Lower leg skin (tissue), 4 donors: ENCODE results near the gene KCTD15. TPM values are rescaled to one million over a fixed set of nuclear protein-coding genes. Genes with fewer than 3 reads are reported as not detected.

Source experiments
- DNase-seq, 2 donors: peaks; one replicate each; pipeline ENCODE4 v3.0.0-alpha.2; 2019; ENCODE audit warnings: low spot score in 2 of 2
- H3K4me3 ChIP-seq: fragments of 200-600 bp; sonication (generic); 2 replicates; pipeline ENCODE4 v1.5.1; 2017; ENCODE audit warnings: mild to moderate bottlenecking, low read depth; ENCODE audit not compliant: poor library complexity, severe bottlenecking
- CTCF ChIP-seq, 3 donors: fragments of 450-650 bp; IDR thresholded peaks; one replicate each; pipeline ENCODE4 v1.5.1; 2016; ENCODE audit warnings: antibody characterized with exemption in 3 of 3, mild to moderate bottlenecking in 3 of 3, moderate library complexity in 2 of 3
- POLR2A ChIP-seq, 2 donors: fragments of 450-650 bp; IDR thresholded peaks; one replicate each; pipeline ENCODE4 v1.6.1; 2016 to 2017; ENCODE audit warnings: antibody characterized with exemption in 2 of 2, mild to moderate bottlenecking in 1 of 2, moderate library complexity in 1 of 2
- WGBS, 2 donors: methylation state at CpG; one replicate each; pipeline ENCODE4 v1.1.5; 2018; 5-methylcytosine and 5-hydroxymethylcytosine counted together
- intact Hi-C: fragments of 100-400 bp; cut with DNase I; formaldehyde crosslinking; loops from one replicate; pipeline ENCODE4 v1.15.0; 2023; ENCODE audit warnings: low total_unique reads
- total RNA-seq, 4 donors: library from RNA; depleted of rRNA; stranded (reverse); fragments of >200 nt; gene quantifications; one replicate each; pipeline ENCODE4 v1.1.0, GENCODE V29; 2016

The KCTD15 gene
- total RNA-seq, 4 donors from 2014 or later: 140 to 190 (median 164) TPM

- 53 to 67% methylated on average over 5 to 6 of the region's 6 CpGs for WGBS, 2 donors
Observed at GRCh38 chr19:33809960-33810359, 13.3 kb downstream of the KCTD15 start.

DNA sequence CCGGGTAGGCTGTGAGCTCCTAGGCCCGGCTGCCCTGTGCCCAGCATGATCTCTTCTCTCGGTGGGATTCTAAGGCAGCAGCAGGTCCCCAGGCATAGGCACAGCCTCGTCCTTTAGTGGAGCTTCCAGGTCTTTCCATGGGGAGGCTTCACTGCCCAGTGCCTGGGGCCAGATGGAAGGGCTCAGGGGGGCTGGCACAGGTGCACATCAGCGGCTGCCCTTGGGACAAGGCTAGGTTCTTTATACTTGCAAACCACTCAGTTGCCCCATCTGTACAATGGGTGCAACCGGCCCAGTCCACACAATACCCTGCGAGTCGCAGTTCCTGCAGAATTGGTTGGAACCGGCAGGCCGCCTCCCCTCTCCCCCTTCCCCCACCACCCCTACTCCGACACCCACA, 14.2 kb downstream of the KCTD15 start:
- WGBS, 2 donors: 96 to 97% methylated on average over 9 to 11 of the region's 11 CpGs
- intact Hi-C loops: no loop called here
- DNase-seq: no peak
- TF ChIP-seq CTCF (IDR thresholded peaks at IDR 0.05): no peak
- no peak for TF ChIP-seq POLR2A (IDR thresholded peaks at IDR 0.05)
- H3K4me3 ChIP-seq: no peak overlapping the region

More at GRCh38 chr19:33809960-33810359, 13.3 kb downstream of the KCTD15 start:
- intact Hi-C loops: no loop called here
- no peak for DNase-seq
- TF ChIP-seq POLR2A (IDR thresholded peaks at IDR 0.05) (no peak), CTCF (IDR thresholded peaks at IDR 0.05) (no peak)
- no peak overlapping the region for H3K4me3 ChIP-seq

DNA sequence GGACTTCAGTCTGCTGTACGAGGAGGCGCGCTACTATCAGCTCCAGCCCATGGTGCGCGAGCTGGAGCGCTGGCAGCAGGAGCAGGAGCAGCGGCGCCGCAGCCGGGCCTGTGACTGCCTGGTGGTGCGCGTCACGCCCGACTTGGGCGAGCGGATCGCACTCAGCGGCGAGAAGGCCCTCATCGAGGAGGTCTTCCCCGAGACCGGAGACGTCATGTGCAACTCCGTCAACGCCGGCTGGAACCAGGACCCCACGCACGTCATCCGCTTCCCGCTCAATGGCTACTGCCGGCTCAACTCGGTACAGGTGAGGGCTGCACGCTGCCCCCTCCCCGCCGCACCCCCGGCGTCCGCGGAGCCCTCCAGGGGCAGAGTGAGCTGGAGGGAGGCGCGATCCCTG, 14.6 kb downstream of the KCTD15 start:
- 95 to 98% methylated on average over 40 to 41 of the region's 41 CpGs for WGBS, 2 donors

DNA sequence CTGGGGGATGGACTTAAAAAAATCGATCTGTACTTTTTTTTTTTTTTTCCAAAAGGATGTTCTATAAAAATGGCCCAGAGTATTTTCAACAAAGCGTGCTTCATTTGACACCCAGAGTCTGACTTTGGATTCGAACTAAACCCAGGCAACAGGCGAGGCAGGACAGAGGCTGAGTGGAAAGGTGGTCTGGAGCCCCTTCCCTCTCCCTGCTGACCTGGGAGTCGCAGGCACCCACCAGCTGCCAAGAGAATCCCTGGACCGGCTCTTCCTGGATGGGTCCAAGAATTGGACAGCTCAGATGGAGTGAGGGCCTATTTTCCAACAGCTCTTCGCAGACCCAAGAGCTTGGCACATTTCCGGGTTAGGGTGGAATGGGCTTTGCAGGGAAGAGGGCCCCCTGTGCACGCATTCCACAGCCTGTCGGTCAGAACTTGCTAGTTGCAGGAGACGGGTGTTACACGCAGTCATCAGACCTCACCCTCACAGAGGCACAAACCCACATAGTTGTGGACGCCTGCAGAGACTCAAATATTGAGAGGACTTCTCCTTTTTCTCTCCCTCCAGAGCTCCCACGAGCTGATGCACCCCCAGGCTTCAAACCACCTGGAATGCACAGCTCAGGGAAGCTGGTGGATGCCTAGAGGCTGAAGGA, 15.2 kb downstream of the KCTD15 start:
- TF ChIP-seq POLR2A (IDR thresholded peaks at IDR 0.05): no peak
- no peak for TF ChIP-seq CTCF (IDR thresholded peaks at IDR 0.05)
- DNase-seq: peak in 1 of 2 donors; percentile 82
- 75 to 76% methylated on average over 14 of the region's 14 CpGs for WGBS, 2 donors
- intact Hi-C loops: no loop called here
- H3K4me3 ChIP-seq: no peak overlapping the region

More for the DNA sequence above, 14.6 kb downstream of the KCTD15 start:
- DNase-seq: peak in 1 of 2 donors; percentile 77
- TF ChIP-seq POLR2A (IDR thresholded peaks at IDR 0.05) (no peak), CTCF (IDR thresholded peaks at IDR 0.05) (no peak)
- intact Hi-C loops: no loop called here
- H3K4me3 ChIP-seq: no peak overlapping the region

GRCh38 chr19:33812388-33813330, 16.0 kb downstream of the KCTD15 start:
- no peak overlapping the region for H3K4me3 ChIP-seq
- intact Hi-C loops: no loop called here
- DNase-seq: peak in 1 of 2 donors; percentile 83
- no peak for TF ChIP-seq POLR2A (IDR thresholded peaks at IDR 0.05)
- TF ChIP-seq CTCF (IDR thresholded peaks at IDR 0.05): no peak
- WGBS, 2 donors: 76 to 84% methylated on average over 23 to 27 of the region's 28 CpGs
